ENCODE measurements around the gene CBY1. TPM values are rescaled to one million over a fixed set of nuclear protein-coding genes. Genes with fewer than 3 reads are reported as not detected.

Gene CBY1
- total and polyA plus RNA-seq, 8 donors: 1.8 to 43.6 (median 27.6) TPM

DNA sequence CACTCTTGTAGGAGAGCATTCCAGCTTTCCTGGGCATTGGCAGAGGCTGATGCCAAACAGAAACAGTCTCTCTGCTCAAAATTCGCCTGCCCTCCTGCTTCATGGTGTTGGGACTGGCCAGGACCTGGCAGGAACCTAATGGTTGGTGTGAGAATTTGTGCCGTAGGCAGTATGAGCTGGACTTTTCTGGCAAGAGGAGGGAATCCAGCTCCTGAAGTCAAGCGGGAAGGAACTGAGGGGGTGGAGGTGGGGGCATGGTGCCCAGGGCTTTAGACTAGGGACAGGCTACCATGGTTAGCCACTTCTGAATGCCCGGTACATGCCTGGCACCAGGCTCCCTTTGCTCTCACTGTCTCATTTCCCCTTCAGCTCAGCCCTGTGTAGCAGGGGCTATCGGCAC, 18.4 kb downstream of the CBY1 start:
- Histone ChIP-seq H3K4me1 (no peaks in the 10 kb centered on the region), H3K27me3 (no peaks in the 10 kb centered on the region), H3K4me3 (no peak overlapping the region), H3K9me3 (no peaks in the 10 kb centered on the region), H3K36me3 (peaks cover 20 to 42% (median 37%) of the 10 kb centered on the region in 4 donors), H3K27ac (no peak overlapping the region)
- 74 to 87% (median 78%) methylated on average over 5 of the region's 5 CpGs for WGBS, 5 donors
- TF ChIP-seq POLR2A (IDR thresholded peaks at IDR 0.05): no peak
- TF ChIP-seq EP300 (IDR thresholded peaks at IDR 0.05): no peak
- TF ChIP-seq, protein P1, sequence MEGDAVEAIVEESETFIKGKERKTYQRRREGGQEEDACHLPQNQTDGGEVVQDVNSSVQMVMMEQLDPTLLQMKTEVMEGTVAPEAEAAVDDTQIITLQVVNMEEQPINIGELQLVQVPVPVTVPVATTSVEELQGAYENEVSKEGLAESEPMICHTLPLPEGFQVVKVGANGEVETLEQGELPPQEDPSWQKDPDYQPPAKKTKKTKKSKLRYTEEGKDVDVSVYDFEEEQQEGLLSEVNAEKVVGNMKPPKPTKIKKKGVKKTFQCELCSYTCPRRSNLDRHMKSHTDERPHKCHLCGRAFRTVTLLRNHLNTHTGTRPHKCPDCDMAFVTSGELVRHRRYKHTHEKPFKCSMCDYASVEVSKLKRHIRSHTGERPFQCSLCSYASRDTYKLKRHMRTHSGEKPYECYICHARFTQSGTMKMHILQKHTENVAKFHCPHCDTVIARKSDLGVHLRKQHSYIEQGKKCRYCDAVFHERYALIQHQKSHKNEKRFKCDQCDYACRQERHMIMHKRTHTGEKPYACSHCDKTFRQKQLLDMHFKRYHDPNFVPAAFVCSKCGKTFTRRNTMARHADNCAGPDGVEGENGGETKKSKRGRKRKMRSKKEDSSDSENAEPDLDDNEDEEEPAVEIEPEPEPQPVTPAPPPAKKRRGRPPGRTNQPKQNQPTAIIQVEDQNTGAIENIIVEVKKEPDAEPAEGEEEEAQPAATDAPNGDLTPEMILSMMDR (IDR thresholded peaks at IDR 0.05): no peak
- no peak for TF ChIP-seq POLR2AphosphoS5 (IDR thresholded peaks at IDR 0.05)
- intact Hi-C loops (cut with DNase I; ENCODE audit: low total_unique reads): no loop called here
- no peak for DNase-seq

DNA sequence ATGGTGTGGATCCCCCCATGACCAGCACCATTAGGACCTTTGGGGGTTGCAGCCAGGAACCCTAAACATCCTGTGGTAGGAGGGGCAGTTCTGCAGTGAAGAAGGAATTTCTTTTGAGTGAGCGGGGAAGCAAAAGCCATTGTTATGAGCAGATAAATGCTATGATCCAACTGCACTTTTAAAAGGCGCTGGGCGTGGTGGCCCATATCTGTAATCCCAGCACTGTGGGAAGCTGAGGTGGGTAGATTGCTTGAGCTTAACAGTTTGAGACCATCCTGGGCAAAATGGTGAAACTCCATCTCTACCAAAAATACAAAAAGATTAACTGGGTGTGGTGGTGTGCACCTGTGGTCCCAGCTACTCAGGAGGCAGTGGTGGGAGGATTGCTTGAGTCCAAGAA, 19.4 kb downstream of the CBY1 start:
- Histone ChIP-seq H3K4me1 (no peaks in the 10 kb centered on the region), H3K9me3 (no peaks in the 10 kb centered on the region), H3K4me3 (no peak overlapping the region), H3K27me3 (no peaks in the 10 kb centered on the region), H3K36me3 (peaks cover 18 to 35% (median 30%) of the 10 kb centered on the region in 4 donors), H3K27ac (no peak overlapping the region)
- intact Hi-C loops (cut with DNase I; ENCODE audit: low total_unique reads): no loop called here
- no peak for DNase-seq
- 83 to 96% (median 91%) methylated on average over 3 of the region's 3 CpGs for WGBS, 5 donors
- TF ChIP-seq POLR2A (IDR thresholded peaks at IDR 0.05) (no peak), EP300 (IDR thresholded peaks at IDR 0.05) (no peak), POLR2AphosphoS5 (IDR thresholded peaks at IDR 0.05) (no peak)
- TF ChIP-seq, protein P1 (IDR thresholded peaks at IDR 0.05): no peak

DNA sequence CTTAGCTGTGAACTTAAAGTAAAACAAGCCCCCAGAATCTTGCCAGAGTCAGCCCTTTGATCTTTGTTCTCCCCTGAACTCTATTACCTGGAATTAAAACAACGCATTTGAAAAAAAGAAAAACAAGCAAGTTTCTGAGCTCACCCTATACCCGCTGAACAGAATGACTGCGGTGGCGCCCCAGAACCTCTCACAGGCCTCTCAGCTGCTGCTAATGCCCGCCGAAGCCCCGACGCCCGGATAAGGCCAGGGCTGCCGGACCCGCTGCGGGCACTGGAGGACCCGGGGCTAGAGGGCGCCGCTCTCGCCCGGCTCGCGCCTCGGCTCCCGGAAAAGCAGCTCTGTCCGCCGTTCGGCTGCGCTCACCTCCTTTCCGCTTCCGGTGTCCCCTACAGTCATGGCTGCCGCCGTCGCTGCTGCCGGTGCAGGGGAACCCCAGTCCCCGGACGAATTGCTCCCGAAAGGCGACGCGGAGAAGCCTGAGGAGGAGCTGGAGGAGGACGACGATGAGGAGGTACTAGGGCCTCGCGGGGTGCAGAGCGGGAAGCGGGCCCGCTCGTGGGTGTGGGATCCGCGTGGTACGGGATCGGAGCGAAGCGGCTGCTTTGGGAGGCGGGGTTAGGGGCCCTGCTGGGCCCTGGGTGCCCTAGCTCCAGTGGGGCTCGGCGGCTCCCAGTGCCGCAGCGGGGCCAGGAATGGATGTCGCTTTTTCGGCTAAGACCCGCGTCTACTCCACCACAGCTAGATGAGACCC, 25.3 kb downstream of the CBY1 start, which contains the start of gene TOMM22:
TSS of gene TOMM22 (plus strand) at position 376 of the 754 bp plus-strand sequence. CDS start at position 398, 22 bp downstream.
- peaks cover 32 to 40% (median 38%) of the 10 kb centered on the region in 4 donors for H3K36me3 ChIP-seq
- H3K9me3 ChIP-seq: no peaks in the 10 kb centered on the region
- intact Hi-C loops (cut with DNase I; ENCODE audit: low total_unique reads): no loop called here
- peak within 1 kb of the TSS; percentile 85 to 93 (median 92) for H3K4me3 ChIP-seq
- TF ChIP-seq EP300 (IDR thresholded peaks at IDR 0.05) (no peak), POLR2A (IDR thresholded peaks at IDR 0.05) (no peak), POLR2AphosphoS5 (IDR thresholded peaks at IDR 0.05) (peak; percentile 76 to 96 (median 88))
- TF ChIP-seq, protein P1 (IDR thresholded peaks at IDR 0.05): peak in 3 of 7 experiments; percentile 41 to 68 (median 57)
- DNase-seq: peak; percentile 91 to 97
- no peaks in the 10 kb centered on the region for H3K27me3 ChIP-seq
- peak within 1 kb of the TSS; percentile 75 to 84 (median 82) for H3K27ac ChIP-seq
- peaks cover 9 to 22% (median 18%) of the 10 kb centered on the region in 4 donors for H3K4me1 ChIP-seq
- 0 to 1% (median 1%) methylated on average over 17 to 60 of the region's 60 CpGs for WGBS, 5 donors

DNA sequence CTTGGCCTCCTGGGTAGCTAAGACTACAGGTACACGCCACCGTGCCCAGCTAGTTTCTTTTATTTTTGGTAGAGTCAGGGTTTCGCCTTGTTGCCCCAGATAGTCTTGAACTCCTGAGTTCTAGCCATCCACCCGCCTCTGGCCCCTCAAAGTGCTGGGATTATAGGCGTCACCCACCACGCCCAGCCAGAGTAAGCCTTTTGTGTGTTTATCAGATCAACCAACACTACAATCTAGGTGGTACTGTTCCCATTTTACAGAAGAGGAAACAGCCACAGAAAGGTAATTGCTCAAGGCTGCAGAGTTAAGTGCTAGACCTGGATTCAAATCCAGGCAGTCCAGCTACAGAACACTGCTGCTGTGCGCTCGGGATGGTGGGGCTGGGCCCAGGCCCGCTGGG, 28.5 kb downstream of the CBY1 start:
- intact Hi-C loops (cut with DNase I; ENCODE audit: low total_unique reads): no loop called here
- no peaks in the 10 kb centered on the region for H3K9me3 ChIP-seq
- 79 to 87% (median 86%) methylated on average over 9 of the region's 9 CpGs for WGBS, 5 donors
- peaks cover 9 to 24% (median 18%) of the 10 kb centered on the region in 4 donors for H3K4me1 ChIP-seq
- no peak for DNase-seq
- no peak overlapping the region for H3K4me3 ChIP-seq
- H3K27me3 ChIP-seq: no peaks in the 10 kb centered on the region
- TF ChIP-seq, protein P1 (IDR thresholded peaks at IDR 0.05): no peak
- TF ChIP-seq POLR2A (IDR thresholded peaks at IDR 0.05) (no peak), EP300 (IDR thresholded peaks at IDR 0.05) (no peak), POLR2AphosphoS5 (IDR thresholded peaks at IDR 0.05) (no peak)
- H3K27ac ChIP-seq: no peak overlapping the region
- H3K36me3 ChIP-seq: peaks cover 54 to 70% (median 69%) of the 10 kb centered on the region in 4 donors
